GM19240 (cell line): Measurements from ENCODE around the gene KRT86.
"Not testable (repeated sequence)": the region's sequence is repeated elsewhere in the genome, so short reads cannot be mapped to it uniquely, and the experiment has no call there.

Experiments used
- DNase-seq: peaks from one replicate; pipeline ENCODE4 v3.0.0; 2011; ENCODE audit warnings: low spot score; ENCODE audit not compliant: insufficient read length

KRT86 gene

DNA sequence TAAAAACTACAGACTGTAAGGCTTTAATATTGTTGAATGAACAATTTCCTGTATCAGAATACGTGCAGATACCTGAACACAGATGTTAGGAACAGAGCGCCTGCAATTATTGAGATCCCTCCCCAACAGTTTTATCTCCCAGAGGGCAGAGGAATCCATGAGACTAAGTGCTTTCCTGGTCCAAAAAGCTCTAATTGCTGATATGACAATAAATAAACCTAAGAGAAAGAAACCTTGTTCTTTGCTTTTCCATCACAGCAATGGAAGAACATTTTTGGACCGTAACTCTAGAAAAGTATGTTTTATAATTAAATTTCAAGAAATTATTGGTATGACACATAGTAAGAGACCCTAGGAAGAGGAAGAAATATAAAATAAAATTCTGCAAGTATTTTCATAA, 59.7 kb downstream of the KRT86 start:
- DNase-seq, result no peak

DNA sequence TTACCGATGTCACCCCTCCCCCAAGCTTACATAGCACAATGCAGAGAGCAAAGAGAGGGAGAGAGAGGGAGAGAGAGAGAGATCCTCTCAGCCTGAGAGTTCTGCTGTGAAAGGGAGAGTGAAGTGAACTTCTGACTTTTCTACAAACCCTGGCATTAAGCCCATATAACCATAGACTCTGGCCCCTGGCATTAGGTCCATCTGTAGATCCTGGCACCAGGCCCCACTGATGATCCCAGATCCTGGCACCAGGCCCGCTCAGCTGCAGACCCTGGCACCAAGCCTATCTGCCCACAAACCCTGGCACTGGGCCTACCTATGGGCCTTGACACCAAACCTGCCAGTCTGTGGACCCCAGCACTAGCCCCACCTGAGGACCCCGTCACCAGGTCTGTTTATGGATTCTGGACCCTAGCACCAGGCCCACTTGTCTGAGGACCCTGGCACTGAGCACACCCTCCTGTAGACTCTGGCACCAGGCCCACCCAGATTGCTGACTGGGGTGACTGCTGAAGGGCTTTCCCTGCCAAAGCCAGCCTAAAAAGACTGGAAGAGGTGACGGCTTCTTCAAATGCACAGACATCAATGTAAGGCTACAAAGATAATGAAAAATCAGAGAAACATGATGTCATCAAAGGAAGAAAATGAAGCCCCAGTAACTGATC, 61.3 kb downstream of the KRT86 start:
- no peak for DNase-seq

DNA sequence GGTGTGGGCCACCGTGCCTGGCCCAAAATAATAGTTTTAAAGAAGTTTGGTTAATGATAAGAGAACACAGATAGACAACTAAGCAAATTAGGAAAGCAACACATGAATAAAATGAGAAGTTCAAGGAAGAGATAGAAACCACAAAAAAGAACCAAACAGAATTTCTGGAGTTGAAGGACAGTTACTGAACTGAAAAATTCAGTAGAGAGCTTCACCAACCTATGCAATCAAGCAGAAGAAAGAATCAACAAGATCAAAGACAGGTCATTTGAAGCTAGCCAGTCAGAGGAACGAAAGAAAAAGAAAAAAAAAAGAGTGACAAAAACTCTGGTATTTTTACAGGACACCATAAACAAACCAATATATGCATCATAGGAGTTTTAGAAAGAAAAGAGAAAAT, 62.2 kb downstream of the KRT86 start:
- DNase-seq, result no peak

DNA sequence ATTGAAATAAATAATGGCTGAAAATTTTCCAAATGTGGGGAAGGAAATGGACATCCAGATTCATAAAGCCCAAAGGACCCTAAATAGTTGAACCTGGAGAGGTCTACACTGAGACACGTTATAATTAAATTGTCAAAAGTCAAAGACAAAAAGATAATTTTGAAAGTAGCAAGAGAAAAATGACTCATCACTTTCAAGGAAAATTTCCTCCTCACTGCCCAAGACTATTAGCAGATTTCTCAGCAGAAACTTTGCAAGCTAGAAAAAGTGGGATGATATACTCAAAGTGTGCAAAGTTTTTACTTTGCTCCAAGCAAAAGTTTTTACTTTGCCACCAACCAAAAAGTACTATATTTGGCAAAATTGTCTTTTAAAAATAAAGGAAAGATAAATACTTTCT, 62.6 kb downstream of the KRT86 start:
- no peak for DNase-seq

DNA sequence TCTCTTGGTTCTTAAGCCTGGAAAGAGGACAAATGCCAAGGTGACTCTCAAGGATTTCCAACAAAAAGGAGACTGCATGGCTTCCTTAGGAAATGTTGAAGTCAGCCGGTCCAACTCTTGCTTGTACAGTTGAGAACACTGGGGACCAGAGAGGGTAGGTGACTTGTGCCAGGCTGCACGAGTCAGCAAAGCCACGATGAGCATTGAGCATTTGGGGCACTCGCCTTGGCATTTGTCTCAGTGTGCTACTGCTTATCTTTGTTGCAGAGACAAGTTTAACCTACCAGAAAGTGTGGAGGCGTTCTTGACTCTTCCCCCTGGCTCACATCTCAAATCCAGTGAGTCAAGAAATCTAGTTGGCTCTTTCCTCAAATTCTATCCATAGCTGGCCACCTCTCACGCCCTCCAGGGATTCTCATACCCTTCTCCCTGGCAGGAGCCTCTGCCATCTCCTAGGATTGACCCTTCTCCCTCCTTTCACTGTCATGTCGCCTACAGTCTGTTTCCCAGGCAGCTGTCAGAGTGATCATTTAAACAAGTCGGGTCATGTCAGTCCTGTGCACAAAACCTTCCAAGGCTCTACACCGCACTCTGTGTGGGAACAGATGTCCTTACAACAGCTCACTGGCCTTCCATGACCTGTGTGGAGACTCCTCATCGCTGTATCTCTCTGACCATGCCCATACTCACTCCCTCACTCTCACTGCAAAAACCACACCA, 64.0 kb downstream of the KRT86 start:
- DNase-seq, result no peak

DNA sequence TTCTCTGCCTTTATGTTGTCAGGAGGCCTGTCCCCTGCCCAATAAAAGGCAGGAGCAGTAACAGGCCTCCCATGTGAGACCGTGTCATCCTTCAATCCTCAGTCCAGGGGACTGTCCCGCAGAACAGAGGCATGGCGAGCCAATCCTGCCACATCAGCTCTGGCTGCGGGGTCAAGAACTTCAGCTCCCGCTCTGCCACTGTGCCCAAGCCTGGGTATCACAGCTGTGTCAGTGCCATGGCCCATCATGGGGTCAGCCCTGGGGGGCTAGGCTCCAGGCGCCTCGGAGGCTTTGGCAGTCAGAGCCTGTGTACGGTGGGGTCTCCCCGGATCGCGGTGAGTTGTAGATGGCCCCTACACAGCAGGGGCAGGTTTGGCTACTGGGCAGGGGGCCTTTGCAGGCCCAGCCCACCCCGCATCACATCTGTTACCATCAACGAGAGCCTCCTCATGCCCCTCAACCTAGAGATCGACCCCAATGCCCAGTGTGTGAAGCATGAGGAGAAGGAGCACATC, 66.7 kb downstream of the KRT86 start:
- no peak for DNase-seq

DNA sequence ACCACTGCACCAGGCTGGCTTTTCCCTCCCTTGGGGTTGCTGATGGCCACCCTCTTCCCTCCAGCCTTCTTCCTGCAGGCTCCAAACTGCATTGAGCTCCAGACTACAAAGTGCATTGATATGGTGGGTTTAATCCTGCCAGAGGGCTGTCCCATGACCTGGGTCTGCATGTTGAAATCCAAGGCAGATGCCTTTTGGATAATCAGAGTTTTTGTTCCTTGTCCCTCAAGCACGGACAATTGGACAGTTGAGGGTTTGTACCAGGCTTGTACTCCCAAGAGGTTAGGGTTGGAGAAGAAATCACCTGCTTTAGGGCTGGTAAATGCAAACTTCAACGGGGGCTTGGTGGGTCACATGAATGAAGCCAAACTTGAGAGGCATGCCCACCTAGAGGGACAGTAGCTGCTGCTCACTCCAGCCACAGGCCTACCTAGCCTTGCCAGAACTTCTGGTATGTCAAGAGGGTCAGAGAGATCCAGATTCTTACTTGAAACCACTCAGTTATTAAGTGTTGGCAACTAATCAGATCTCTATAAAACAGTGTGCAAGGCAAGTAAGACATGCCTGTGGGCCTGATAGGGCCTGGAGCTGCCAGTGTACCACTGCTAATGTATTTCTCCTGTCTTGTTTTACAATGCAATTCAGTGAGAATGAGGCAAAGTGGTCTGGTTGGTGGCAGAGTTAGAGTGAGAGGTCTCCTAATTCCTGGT, 68.5 kb downstream of the KRT86 start:
- no peak for DNase-seq

DNA sequence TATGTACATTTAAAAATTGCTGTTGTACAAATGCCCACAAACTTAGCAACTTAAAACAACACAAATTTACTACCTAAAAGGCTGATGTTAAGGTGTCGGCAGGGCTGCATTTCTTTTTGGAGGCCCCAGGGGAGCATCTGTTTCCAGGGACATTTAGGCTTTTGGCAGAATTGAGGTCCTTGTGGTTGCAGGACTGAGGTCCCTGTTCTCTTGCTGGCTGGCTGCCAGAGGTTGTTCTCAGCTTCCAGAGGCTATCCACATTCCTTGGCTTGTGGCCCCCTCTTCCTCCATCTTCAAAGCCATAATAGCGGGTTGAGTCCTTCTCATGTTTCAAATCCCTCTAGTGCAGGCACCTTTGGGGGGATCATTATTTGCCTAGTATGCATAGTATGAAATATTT, 69.1 kb downstream of the KRT86 start:
- no peak for DNase-seq

DNA sequence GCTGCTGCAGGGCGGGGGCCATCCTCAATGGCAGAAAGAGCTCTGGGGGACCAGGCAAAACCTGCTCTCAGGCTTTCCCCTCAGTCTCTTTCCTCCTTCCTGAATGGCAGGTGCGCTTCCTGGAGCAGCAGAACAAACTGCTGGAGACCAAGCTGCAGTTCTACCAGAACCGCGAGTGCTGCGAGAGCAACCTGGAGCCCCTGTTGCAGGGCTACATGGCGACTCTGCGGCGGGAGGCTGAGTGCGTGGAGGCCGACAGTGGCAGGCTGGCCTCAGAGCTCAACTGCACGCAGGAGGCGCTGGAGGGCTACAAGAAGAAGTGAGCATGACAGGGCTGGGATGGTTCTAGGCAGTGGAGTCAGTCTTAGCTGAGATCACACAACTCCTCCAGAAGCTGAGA, 69.7 kb downstream of the KRT86 start:
- DNase-seq, result no peak

DNA sequence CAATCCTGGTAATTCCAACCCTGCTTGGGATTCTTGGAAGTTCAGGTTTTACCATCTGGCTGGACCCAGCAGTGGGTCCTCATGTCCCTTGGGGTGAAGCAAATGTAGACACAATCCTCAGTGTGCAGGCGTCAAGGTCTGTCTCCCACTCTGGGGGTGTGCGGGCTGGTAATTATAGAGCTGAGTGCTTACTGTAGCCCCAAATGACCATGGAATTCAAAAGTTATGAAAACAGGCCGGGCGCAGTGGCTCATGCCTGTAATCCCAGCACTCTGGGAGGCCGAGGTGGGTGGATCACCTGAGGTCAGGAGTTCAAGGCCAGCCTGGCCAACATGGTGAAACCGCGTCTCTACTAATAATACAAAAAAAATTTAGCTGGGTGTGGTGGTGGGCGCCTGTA, 70.6 kb downstream of the KRT86 start:
- DNase-seq, result not testable (repeated sequence)

DNA sequence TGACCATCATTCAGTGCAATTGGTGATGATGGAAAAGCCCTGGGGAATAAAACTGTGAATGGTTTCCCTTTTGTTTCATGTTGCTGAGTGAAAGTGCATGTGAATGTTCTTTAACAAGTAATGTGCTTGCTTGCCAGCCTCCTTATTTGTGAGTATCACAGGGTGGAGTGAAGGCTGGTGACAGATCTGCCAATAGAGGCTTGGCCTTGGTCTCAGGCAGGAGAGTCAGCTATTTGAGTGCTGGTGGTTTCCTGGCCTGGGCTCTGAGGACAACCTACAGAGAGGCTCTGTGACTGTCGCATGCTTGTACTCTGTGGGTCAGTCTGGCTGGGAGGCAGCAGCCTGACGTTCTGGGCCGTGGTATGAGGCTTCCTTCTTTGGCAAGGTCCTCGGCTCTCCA, 72.1 kb downstream of the KRT86 start:
- no peak for DNase-seq

DNA sequence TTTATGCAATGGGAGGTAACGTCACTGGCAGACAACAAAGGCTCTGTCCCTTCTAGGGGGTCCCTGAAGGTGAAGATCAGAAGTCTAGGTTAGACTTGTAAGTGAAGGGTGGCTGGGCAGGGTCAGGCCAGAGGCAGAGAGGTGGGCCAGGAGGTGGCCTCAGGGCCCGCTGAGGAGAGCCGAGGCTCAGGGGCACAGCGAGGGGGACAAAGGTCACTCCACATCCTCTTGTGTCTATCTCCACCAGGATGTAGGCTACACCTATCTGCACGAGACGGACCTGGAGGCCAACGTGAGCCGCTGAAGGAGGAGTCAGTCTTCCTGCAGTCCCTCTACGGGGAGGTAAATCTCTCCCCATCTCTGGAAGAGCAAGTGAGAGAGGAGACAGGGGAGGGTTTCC, 72.6 kb downstream of the KRT86 start:
- DNase-seq, result no peak

DNA sequence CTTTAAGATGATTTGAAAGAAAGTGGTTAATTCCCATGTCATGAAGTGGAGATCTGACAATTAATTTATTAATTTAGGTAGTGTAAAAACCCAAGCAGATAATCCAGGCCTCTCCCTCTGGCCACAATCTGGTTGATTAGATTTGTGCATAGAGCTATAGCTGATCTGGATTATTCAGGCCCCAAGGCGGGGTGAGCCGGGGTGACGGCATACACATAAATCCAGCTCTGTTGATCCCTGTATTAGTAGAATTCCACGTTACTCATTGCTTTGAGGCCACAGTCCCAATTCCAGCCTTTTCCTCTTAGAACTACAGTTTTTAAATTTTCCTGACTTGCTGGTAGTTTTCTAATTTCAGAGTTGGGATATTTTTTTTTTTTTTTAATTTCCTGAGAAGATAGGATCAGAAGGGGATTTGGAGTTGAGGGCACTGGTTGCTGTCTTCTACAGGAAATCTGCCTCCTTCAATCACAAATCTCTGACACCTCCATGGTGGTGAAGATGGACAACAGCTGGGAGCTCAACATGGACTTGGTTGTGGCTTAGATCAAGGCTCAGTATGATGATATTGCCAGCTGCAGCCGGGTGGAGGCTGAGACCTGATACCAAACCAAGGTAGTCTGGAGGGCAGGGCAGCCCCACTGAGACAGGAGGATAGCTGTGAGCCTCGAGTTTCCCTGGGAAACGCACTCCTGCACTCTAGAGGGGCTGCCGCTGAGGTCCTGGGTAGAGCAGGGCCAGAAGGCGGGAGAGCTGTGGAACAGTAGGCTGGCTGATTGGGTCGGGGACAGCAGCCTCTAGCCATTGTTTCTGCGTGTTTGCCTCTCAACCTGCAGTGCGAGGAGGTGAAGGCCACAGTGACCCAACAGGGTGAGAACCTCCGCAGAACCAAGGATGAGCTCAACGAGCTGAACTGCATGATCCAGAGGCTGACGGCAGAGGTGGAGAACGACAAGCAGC, 73.4 kb downstream of the KRT86 start:
- DNase-seq, result no peak

DNA sequence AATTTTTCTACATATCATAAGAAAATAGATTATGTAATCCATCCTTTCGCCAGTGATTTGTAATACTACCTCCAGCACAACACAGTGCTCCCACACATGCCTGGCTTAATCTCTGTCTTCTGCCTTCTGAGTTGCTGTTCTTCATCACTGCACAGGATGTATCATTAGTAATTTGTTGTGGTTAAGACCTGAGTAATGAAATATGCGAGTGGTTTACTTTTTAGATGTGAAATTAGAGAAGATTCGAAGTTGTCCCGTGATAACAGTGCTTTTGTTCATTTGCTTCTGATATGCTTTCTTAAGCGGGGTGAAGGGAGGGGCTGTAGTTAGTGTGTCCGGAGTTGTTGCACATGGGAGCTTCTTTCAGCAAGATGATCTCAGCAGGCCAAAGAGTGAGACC, 74.8 kb downstream of the KRT86 start:
- DNase-seq, result no peak

DNA sequence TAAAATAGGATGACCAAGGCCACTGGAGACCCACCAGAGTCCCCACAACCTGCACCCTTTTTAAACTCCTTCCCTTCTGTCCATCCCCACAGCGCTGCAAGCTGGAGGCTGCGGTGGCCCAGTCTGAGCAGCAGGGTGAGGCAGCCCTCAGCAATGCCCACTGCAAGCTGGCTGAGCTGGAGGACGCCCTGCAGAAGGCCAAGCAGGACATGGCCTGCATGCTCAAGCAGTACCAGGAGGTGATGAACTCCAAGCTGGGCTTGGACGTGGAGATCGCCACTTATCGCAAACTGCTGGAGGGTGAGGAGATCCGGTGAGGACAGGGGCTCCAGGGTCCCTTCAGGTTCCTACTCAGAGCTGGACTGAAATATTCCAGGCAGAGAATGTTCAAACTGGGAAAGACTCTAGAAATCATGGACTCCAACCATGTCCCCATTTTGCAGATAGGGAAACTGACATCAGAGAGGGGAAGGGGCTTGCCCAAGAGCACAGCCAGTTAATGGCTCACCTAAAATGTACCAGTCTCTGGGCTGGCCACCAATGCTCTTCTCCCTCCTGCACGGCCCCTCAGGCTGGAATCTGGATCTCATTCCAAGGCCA, 75.7 kb downstream of the KRT86 start:
- DNase-seq, result no peak

DNA sequence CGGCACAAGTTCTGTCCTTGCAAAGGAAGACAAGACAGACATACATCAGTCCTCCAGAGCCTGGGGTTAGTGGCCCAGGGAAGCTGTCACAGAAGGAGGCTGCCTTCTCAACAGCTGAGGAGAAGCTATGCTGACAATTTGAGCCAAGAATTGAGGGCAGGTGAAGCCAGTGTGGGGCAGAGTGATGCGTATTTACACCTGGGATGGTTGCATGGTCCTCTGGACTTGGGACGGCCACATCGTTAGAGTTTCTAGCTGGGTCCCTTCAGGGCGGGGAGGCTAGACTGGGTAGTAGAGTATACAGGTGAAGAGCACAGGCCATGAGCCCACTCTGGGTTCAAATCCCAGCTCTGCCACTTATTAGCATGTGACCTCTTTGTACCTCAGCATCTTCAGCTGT, 76.3 kb downstream of the KRT86 start:
- DNase-seq, result no peak

DNA sequence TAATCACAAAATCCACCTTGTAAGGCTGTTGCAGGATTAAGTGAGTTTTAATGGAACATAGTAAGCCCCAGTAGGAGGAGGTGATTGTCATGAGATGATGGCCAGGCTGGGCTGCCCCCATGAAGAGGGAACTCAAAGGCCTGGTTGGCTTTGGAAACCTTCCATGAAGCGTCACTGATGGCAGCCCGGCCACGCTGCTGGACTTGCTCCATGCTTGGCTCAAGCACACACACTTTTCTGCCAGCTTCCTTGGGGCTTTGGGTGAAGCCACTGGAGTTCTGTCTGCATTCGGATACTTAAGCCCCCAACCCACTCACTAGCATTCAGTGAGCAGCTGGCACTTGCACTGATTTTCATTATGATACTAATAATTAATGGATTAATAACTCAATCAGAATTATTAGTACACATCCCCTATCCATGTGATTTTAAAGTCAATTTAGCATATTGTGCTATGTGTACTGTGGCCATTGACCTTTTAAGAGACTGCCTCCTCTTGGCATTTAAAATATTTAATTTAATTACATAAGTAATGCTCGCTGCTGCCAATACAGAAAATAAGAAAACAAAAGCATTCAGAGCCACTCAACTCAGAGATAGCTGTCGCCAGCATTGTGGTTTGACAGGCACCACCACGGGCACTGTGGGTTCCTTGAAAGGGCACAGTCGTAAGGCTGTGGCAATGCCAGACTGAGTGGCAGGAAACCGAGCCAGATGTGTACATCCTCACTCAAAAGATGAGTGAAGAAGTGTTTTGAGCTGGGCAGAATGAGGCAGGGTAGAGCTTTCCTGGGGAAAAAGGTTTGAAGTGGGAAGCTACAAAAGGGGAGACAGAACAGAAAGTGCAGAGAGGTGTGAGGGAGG, 77.0 kb downstream of the KRT86 start:
- DNase-seq, result no peak

DNA sequence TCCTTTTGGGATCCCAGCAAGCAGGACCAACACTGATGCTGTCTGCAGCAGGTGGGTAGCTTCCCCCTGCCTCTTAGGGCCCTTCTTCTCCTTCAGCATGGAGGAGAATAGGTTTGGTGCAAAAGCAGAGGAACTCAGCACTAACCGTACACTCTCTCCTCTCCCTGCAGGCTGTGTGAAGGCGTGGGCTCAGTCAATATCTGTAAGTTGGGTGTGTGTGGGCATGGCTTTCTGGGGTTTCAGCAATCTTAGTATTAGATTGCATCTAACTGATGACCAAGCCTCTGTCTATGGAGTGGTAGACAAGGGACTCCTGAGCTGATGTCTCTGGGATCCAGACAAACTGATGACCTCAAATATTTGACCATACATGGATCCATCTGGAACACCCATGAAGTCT, 78.5 kb downstream of the KRT86 start:
- DNase-seq, result no peak

DNA sequence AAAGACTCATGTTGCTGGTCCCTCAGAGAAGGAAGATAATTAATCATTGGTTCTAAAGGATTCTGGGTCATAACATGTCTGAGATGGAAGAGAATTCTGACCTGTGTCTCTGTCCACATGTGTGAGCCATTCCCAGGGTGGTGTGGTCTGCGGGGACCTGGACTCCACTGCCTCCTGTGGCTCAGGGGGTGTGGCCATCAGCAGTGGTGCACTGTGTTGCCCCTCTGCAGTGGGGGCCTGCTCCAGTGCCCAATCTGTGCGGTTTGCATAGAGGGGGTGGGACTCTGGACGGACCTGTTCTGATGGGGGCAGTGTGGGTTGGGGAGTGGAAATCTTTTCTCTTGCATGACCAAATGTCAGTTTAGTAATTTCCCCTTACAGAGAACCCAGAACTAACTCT, 79.3 kb downstream of the KRT86 start:
- DNase-seq, result no peak

DNA sequence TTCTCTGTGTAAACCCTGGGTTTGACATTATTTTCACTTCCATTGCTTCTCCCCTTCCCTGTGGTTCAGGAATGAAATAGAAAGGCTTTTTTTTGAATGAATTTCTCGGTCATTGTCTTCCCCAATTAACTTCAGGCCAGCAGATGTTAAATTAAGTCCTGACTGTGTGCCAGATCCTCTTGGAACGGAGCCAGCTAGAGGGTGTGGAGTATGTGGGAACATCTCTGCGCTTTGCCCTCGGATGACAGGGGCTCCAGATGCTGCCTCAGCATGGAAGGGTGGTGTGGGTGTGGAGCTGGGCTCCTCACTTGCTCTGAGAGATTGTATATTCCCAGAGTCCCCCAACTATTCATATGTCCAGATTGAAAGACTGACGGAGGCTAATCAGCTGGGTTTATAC, 79.8 kb downstream of the KRT86 start:
- no peak for DNase-seq
